BLaER1 treated with 17β-estradiol and CSF1 and Interleukin-3, amounts not matched to agents 10 nM and 100 nM (cell line): ENCODE measurements around the gene PCNT.
A peak's percentile ranks its signal among the peaks of the same experiment; 100 is the strongest.
"Not testable (repeated sequence)": the region's sequence is repeated elsewhere in the genome, so short reads cannot be mapped to it uniquely, and the experiment has no call there.

ENCODE experiments used
- H3K27ac ChIP-seq, 11 experiments: shearing (Covaris generic); formaldehyde crosslinking; 2 replicates each; pipeline ENCODE4 v1.8.1; 2022
- H3K27me3 ChIP-seq, 11 experiments: shearing (Covaris generic); formaldehyde crosslinking; 2 replicates each; pipeline ENCODE4 v1.8.1; 2022
- H3K36me3 ChIP-seq, 11 experiments: shearing (Covaris generic); formaldehyde crosslinking; 2 replicates each; pipeline ENCODE4 v1.8.1; 2022
- H3K4me1 ChIP-seq, 10 experiments: shearing (Covaris generic); formaldehyde crosslinking; 2 replicates each; pipeline ENCODE4 v1.8.1; 2022
- H3K4me2 ChIP-seq, 11 experiments: shearing (Covaris generic); formaldehyde crosslinking; 2 replicates each; pipeline ENCODE4 v1.8.1; 2022
- H3K4me3 ChIP-seq, 10 experiments: shearing (Covaris generic); formaldehyde crosslinking; 2 replicates each; pipeline ENCODE4 v1.8.1; 2022
- H3K9ac ChIP-seq, 11 experiments: shearing (Covaris generic); formaldehyde crosslinking; 2 replicates each; pipeline ENCODE4 v1.8.1; 2022
- H3K9me3 ChIP-seq, 11 experiments: shearing (Covaris generic); formaldehyde crosslinking; replicated peaks in 1 of 11; 2 replicates each; pipeline ENCODE4 v1.8.1; 2022
- H4K20me1 ChIP-seq, 11 experiments: shearing (Covaris generic); formaldehyde crosslinking; 2 replicates each; pipeline ENCODE4 v1.8.1; 2022
- Cebpa-rat ChIP-seq, 11 experiments: shearing (Covaris generic); IDR thresholded peaks; 2 replicates each; pipeline ENCODE4 v1.8.1; 2022

The PCNT gene

DNA sequence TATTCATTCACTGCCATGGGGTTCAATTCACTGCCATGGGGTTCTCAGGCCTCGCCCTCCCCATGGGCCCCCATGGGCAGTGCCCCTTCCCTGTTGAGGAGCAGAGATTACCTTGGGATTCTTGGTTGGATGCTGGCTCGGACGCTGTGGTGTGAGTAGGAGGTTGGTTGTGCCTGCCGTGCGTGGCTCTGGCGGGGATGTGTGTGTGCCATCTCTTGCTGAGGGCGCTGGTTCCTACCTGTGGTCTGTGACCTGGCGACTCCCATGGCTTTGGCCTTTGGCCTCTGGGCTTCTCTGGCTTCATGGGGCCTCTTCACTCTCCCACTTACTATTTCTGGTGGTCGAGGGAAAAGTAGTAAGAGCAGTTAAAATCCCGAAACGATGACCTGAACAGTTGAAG is 42.1 kb downstream of the PCNT start:
- Histone ChIP-seq H3K4me3 (no peak overlapping the region), H3K27me3 (no peaks in the 10 kb centered on the region), H3K36me3 (peaks cover 68 to 79% (median 75%) of the 10 kb centered on the region in 11 experiments), H4K20me1 (peaks cover 0 to 62% (median 14%) of the 10 kb centered on the region in 11 experiments; a peak in 15 of 22 replicates), H3K9me3 (no peaks in the 10 kb centered on the region), H3K9ac (no peak overlapping the region), H3K4me1 (peaks cover 17 to 27% (median 20%) of the 10 kb centered on the region in 10 experiments), H3K4me2 (no peak overlapping the region), H3K27ac (no peak overlapping the region)
- no peak for TF ChIP-seq Cebpa-rat (IDR thresholded peaks at IDR 0.05)

DNA sequence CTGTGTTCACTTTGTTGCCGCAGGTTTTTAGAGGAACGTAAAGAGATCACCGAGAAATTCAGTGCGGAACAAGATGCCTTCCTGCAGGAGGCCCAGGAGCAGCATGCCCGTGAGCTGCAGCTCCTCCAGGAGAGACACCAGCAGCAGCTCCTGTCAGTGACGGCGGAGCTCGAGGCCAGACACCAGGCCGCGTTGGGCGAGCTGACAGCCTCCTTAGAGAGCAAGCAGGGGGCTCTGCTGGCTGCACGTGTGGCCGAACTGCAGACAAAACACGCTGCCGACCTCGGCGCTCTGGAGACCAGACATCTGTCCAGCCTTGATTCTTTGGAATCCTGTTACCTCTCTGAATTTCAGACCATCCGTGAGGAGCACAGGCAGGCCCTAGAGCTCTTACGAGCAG is 42.6 kb downstream of the PCNT start:
- H3K4me2 ChIP-seq: no peak overlapping the region
- H4K20me1 ChIP-seq: peaks cover 0 to 62% (median 18%) of the 10 kb centered on the region in 11 experiments; a peak in 16 of 22 replicates
- H3K4me1 ChIP-seq: peaks cover 17 to 27% (median 20%) of the 10 kb centered on the region in 10 experiments
- no peak overlapping the region for H3K27ac ChIP-seq
- H3K9me3 ChIP-seq: no peaks in the 10 kb centered on the region
- H3K9ac ChIP-seq: no peak overlapping the region
- H3K4me3 ChIP-seq: no peak overlapping the region
- H3K27me3 ChIP-seq: no peaks in the 10 kb centered on the region
- H3K36me3 ChIP-seq: peaks cover 68 to 78% (median 74%) of the 10 kb centered on the region in 11 experiments
- TF ChIP-seq Cebpa-rat (IDR thresholded peaks at IDR 0.05): no peak

DNA sequence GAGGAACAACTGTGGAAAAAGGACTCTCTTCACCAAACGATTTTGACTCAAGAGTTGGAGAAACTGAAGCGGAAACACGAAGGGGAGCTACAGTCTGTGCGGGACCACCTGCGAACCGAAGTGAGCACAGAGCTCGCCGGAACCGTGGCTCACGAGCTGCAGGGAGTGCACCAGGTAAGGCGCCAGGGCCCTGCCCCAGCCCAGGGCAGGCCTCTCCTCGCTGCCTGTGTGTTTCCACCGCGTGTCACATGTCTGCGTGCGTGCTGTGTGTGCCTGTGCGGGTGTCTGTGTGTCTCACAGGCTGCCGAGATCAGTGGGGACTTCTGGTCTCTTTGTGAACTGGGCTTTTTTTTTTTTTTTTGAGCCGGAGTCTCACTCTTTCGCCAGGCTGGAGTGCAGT is 43.0 kb downstream of the PCNT start:
- H3K4me3 ChIP-seq: no peak overlapping the region
- H3K4me1 ChIP-seq: peaks cover 17 to 27% (median 20%) of the 10 kb centered on the region in 10 experiments
- no peak overlapping the region for H3K4me2 ChIP-seq
- no peak for TF ChIP-seq Cebpa-rat (IDR thresholded peaks at IDR 0.05)
- H3K9ac ChIP-seq: no peak overlapping the region
- H3K9me3 ChIP-seq: no peaks in the 10 kb centered on the region
- H3K36me3 ChIP-seq: peaks cover 68 to 78% (median 74%) of the 10 kb centered on the region in 11 experiments
- no peaks in the 10 kb centered on the region for H3K27me3 ChIP-seq
- H3K27ac ChIP-seq: no peak overlapping the region
- H4K20me1 ChIP-seq: peaks cover 0 to 62% (median 22%) of the 10 kb centered on the region in 11 experiments; a peak in 17 of 22 replicates

DNA sequence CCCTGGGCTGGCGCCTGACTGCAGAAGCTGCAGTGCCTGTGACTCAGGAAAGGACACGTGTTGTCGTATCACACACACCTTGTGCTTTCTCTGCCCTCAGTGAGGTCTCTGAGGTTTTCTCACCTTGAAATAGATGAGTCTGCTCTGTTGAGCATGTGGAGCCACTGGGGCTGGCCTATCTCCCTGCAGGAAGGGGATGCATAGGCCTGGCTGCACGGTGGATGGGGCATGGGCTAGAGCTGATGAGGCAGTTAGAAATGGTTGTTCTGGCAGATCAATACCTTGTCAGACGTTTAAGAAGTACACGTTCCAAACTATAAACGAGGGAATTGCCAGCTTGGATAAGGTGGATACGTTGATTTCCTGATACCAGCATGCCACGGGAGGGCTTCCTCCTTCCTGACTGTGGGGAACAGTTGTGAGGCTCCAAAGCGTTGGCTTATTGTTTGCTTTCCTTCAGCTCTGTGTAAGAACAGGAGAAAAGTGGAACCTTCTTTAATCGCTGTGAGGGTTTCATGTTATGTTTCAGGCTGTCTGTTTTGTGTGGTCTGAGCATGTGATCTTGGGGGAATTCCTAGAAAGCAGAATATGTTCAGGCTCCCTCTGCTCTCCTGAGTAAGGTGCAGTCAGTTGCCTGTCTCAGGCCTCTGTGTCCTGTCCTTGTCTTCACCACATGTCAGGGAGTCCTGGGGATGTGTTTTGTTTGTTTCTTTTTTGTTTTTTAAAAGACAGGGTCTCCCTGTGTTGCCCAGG is 44.8 kb downstream of the PCNT start:
- Histone ChIP-seq H3K4me1 (peaks cover 17 to 27% (median 20%) of the 10 kb centered on the region in 10 experiments), H4K20me1 (peaks cover 0 to 63% (median 30%) of the 10 kb centered on the region in 11 experiments; a peak in 18 of 22 replicates), H3K4me2 (peak overlapping the region; percentile 44 to 72 (median 57)), H3K27me3 (no peaks in the 10 kb centered on the region), H3K9me3 (no peaks in the 10 kb centered on the region), H3K27ac (peak overlapping the region in 8 of 11 experiments; percentile 5 to 64 (median 56); a peak in 14 of 22 replicates), H3K36me3 (peaks cover 60 to 75% (median 68%) of the 10 kb centered on the region in 11 experiments), H3K4me3 (no peak overlapping the region), H3K9ac (peak overlapping the region in 10 of 11 experiments; percentile 12 to 51 (median 28); a peak in 11 of 22 replicates)
- no peak for TF ChIP-seq Cebpa-rat (IDR thresholded peaks at IDR 0.05)

- peak overlapping the region in 10 of 11 experiments; percentile 8 to 51 (median 28); a peak in 10 of 22 replicates for H3K9ac ChIP-seq
- peaks cover 17 to 27% (median 20%) of the 10 kb centered on the region in 10 experiments for H3K4me1 ChIP-seq
- H3K4me3 ChIP-seq: no peak overlapping the region
- peaks cover 52 to 73% (median 60%) of the 10 kb centered on the region in 11 experiments for H3K36me3 ChIP-seq
- no peaks in the 10 kb centered on the region for H3K9me3 ChIP-seq
- H3K4me2 ChIP-seq: peak overlapping the region; percentile 44 to 72 (median 57)
- H4K20me1 ChIP-seq: peaks cover 0 to 70% (median 34%) of the 10 kb centered on the region in 11 experiments; a peak in 18 of 22 replicates
- H3K27ac ChIP-seq: peak overlapping the region in 8 of 11 experiments; percentile 5 to 64 (median 56); a peak in 14 of 22 replicates
- no peaks in the 10 kb centered on the region for H3K27me3 ChIP-seq
- TF ChIP-seq Cebpa-rat (IDR thresholded peaks at IDR 0.05): no peak
Measured at GRCh38 chr21:46369520-46370235, 45.7 kb downstream of the PCNT start.

DNA sequence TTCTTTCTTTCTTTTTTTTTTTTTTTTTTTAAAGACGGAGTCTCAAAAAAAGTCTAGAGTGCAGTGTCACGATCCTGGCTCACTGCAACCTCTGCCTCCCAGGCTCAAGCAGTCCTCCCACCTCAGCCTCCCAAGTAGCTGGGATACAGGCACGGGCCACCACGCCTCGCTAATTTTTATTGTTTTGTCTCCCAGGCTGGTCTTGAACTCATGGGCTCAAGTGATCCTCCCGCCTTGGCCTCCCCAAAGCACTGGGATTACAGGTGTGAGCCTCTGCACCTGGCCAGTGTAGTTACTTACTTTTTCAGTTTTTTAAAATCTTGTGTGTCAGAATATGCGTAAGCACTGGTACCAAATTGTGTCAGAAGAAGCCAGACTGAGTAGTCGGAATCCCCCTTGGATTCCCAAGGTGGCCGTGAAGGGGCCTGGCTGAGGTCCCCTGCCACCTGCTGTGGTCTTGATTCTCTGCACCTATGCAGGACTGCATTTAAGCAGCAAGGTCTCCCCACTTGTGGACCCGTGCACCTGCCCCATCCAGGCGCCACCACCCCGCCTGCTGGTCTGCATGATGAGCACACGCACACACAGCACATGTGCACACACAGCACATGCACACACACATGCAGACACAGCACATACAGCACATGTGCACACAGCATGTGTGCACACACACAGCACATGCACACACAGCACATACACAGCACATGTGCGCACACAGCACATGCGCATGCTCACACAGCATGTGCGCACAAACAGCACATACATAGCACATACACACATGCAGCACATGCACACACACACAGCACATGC is 47.5 kb downstream of the PCNT start:
- Histone ChIP-seq H3K36me3 (peaks cover 42 to 73% (median 58%) of the 10 kb centered on the region in 11 experiments), H3K9ac (no peak overlapping the region), H3K4me1 (peaks cover 17 to 27% (median 20%) of the 10 kb centered on the region in 10 experiments), H3K4me2 (no peak overlapping the region), H3K9me3 (no peaks in the 10 kb centered on the region), H3K27ac (no peak overlapping the region), H3K4me3 (no peak overlapping the region), H3K27me3 (no peaks in the 10 kb centered on the region), H4K20me1 (peaks cover 0 to 80% (median 45%) of the 10 kb centered on the region in 11 experiments; a peak in 18 of 22 replicates)
- TF ChIP-seq Cebpa-rat (IDR thresholded peaks at IDR 0.05): no peak

- H3K27ac ChIP-seq: no peak overlapping the region
- no peak overlapping the region for H3K4me2 ChIP-seq
- no peak overlapping the region for H3K9ac ChIP-seq
- peaks cover 17 to 27% (median 20%) of the 10 kb centered on the region in 10 experiments for H3K4me1 ChIP-seq
- no peak for TF ChIP-seq Cebpa-rat (IDR thresholded peaks at IDR 0.05)
- H3K4me3 ChIP-seq: no peak overlapping the region
- peaks cover 41 to 73% (median 55%) of the 10 kb centered on the region in 11 experiments for H3K36me3 ChIP-seq
- peaks cover 0 to 82% (median 48%) of the 10 kb centered on the region in 11 experiments; a peak in 18 of 22 replicates for H4K20me1 ChIP-seq
- no peaks in the 10 kb centered on the region for H3K27me3 ChIP-seq
- no peaks in the 10 kb centered on the region for H3K9me3 ChIP-seq
Measured at GRCh38 chr21:46372014-46372485, 48.1 kb downstream of the PCNT start.

DNA sequence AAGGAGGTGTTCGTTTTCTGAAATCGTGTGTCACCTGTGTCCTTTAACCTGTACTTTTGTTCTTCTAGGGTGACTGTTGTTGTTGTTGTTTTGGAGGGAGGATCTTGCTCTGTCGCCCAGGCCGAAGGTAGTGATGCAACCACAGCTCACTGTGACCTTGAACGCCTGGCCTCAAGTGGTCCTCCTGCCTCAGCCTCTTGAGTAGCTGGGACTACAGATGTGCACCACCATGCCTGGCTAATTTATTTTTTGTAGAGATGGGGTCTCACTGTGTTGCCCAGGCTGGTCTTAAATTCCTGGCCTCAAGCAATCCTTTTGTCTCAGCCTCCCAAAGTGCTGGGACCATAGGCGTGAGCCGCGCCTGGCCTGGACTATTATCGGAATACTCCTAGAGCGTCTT is 49.0 kb downstream of the PCNT start:
- Histone ChIP-seq H3K36me3 (peaks cover 38 to 73% (median 53%) of the 10 kb centered on the region in 11 experiments), H4K20me1 (peaks cover 0 to 84% (median 46%) of the 10 kb centered on the region in 11 experiments; a peak in 18 of 22 replicates), H3K4me1 (peaks cover 17 to 26% (median 20%) of the 10 kb centered on the region in 10 experiments)
- not testable (repeated sequence) for H3K27ac ChIP-seq, H3K4me3 ChIP-seq, H3K4me2 ChIP-seq, H3K27me3 ChIP-seq, H3K9me3 ChIP-seq, H3K9ac ChIP-seq
